Lower leg skin (tissue), 3 donors: Measurements from ENCODE around the gene CUL9.

ENCODE experiments used
- POLR2A ChIP-seq, 2 donors: fragments of 450-650 bp; IDR thresholded peaks; one replicate each; pipeline ENCODE4 v1.6.1; 2016 to 2017; ENCODE audit warnings: antibody characterized with exemption in 2 of 2, mild to moderate bottlenecking in 1 of 2, moderate library complexity in 1 of 2
- TF ChIP-seq, protein P1 (sequence below), 3 donors: fragments of 450-650 bp; IDR thresholded peaks; one replicate each; pipeline ENCODE4 v1.5.1; 2016; ENCODE audit warnings: antibody characterized with exemption in 3 of 3, mild to moderate bottlenecking in 3 of 3, moderate library complexity in 2 of 3

DNA sequence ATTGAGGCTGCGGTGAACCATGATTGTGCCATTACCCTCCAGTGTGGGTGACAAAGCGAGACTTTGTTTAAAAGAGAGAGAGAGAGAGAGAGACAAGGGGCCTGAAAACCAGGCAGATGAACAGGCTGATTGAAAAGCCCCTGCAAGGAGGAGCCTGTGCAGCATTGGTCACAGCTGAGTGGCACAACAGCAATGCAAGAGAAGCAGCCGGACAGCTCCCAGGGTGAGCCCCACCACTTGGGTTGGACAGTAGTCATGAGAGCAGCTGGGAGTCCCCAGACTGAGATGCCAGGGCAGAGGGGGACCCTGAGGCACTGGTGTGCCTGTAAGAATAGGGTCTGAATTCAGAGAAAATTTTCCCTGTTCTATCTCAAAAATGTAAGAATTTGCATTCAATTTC, 37.1 kb downstream of the CUL9 start:
- TF ChIP-seq POLR2A (IDR thresholded peaks at IDR 0.05), result no peak
- TF ChIP-seq, protein P1, sequence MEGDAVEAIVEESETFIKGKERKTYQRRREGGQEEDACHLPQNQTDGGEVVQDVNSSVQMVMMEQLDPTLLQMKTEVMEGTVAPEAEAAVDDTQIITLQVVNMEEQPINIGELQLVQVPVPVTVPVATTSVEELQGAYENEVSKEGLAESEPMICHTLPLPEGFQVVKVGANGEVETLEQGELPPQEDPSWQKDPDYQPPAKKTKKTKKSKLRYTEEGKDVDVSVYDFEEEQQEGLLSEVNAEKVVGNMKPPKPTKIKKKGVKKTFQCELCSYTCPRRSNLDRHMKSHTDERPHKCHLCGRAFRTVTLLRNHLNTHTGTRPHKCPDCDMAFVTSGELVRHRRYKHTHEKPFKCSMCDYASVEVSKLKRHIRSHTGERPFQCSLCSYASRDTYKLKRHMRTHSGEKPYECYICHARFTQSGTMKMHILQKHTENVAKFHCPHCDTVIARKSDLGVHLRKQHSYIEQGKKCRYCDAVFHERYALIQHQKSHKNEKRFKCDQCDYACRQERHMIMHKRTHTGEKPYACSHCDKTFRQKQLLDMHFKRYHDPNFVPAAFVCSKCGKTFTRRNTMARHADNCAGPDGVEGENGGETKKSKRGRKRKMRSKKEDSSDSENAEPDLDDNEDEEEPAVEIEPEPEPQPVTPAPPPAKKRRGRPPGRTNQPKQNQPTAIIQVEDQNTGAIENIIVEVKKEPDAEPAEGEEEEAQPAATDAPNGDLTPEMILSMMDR (IDR thresholded peaks at IDR 0.05), result no peak
